ENCODE results near the gene HERC4.
"Not testable (repeated sequence)": the region's sequence is repeated elsewhere in the genome, so short reads cannot be mapped to it uniquely, and the experiment has no call there.

Gene HERC4

DNA sequence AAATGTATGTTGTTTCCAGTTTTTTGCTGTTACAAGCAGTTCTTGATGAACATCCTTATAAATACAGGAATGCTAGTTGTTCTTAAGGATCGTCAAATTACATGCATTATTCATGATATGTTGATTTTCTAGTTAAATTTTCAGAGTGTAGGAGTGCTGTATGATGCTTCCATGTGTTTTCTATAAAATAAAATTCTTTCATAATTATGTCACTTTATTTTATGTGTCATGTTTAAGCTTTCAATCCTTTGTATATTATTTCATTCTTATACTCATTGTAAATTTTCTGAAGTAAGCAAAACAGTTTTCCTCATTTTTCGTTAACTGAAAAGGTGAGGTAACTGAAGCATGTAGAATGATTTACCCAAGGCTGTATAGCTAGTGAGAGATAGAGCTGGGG is 17.4 kb upstream of the HERC4 start:
- DNase-seq (ENCODE audit: low read depth, low spot score) = no peak

- DNase-seq (ENCODE audit: low read depth, low spot score) = no peak
Observed at GRCh38 chr10:68090586-68090985, 15.5 kb upstream of the HERC4 start.

DNA sequence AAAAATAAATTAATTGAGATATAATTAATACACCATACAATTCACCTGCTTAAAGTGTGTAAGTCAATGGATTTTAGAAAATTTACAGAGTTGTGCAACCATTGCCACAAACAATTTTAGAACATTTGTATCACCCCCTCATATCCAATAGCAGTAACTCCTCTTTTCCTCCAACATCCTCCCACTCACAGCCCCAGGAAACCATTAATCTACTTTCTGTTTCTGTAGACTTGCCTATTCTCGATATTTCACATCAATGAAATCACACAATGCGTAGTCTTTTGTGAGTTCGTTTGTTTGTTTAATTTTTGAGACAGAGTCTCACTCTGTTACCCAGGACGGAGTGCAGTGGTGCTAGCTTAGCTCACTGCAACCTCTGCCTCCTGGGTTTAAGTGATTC is 13.7 kb upstream of the HERC4 start:
- DNase-seq (ENCODE audit: low read depth, low spot score) = no peak

- no peak for DNase-seq (ENCODE audit: low read depth, low spot score)
Observed at GRCh38 chr10:68087685-68088401, 12.8 kb upstream of the HERC4 start.

- no peak for DNase-seq (ENCODE audit: low read depth, low spot score)
Observed at GRCh38 chr10:68086910-68087684, 12.0 kb upstream of the HERC4 start.

DNA sequence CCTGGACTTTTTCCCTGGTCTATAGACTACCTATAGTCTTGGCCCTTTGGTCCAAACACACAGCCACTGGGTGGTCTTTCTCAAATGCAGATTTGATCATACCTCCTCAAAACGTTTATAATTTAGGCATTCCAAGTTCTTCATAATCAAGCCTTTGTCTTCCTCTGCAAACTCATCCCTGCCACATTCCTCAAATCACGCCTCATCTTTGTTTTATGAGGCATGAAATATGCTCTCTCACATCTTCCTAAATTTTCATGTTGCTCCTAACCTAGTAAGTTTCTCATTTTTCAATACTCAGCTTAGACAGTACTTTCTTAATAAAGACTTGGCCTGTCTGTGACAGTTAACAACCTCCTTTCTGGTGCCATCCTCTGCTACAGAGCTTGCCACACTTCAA is 10.9 kb upstream of the HERC4 start:
- no peak for DNase-seq (ENCODE audit: low read depth, low spot score)

DNA sequence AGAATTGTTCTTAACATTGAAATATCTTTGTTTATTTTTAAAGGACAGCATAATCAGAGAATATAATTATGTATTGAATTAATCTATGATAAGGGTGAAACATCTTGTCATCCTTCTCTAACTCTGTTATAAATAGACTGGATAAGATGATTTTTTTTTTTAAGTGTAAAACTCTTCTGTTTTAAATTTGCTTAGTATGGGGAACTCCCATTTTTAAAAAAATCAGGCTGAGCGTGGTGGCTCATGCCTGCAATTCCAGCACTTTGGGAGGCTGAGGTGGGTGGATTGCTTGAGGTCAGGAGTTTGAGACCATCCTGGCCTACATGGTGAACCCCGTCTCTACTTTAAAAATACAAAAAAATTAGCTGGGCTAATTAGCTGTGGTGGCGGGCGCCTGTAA is 9.4 kb upstream of the HERC4 start:
- no peak for DNase-seq (ENCODE audit: low read depth, low spot score)

DNA sequence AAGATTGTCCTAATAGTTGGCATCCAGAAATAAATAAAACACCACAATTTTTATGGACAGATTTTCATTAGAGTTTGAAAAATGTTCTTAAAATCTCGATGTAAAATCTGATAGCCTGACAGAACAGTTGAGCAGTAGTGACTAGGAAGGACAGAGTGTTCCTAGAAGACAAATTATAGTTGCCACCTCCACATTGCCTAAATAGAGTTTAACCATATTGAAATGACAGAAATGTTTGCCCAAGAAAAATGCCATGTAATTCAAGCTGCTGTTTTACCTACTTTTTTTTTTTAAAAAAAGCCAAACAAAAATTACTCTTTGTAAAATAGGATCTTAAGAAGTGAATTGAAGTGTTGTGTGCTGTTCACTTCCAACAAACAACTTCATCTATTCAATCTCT is 8.9 kb upstream of the HERC4 start:
- no peak for DNase-seq (ENCODE audit: low read depth, low spot score)

DNA sequence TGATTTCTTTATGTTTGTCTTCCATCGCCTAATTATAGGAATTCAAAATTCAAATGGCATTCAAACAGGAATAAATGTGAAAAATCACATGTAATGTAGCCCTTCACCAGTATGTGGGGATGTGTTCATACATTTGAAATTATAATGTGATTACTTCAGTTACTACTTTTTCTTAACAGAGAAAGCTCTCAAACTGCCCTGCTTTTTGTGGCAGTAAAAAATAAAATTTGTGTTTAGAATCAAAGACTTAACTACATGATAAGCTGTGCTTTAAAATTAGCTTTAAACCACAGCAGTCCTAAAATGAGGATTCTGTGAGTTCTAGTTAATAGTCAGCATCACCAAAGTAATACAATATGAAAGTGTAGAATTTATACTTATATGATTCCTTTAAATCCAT is 7.8 kb upstream of the HERC4 start:
- no peak for DNase-seq (ENCODE audit: low read depth, low spot score)

GRCh38 chr10:68081916-68082315 is 6.8 kb upstream of the HERC4 start:
- no peak for DNase-seq (ENCODE audit: low read depth, low spot score)

DNA sequence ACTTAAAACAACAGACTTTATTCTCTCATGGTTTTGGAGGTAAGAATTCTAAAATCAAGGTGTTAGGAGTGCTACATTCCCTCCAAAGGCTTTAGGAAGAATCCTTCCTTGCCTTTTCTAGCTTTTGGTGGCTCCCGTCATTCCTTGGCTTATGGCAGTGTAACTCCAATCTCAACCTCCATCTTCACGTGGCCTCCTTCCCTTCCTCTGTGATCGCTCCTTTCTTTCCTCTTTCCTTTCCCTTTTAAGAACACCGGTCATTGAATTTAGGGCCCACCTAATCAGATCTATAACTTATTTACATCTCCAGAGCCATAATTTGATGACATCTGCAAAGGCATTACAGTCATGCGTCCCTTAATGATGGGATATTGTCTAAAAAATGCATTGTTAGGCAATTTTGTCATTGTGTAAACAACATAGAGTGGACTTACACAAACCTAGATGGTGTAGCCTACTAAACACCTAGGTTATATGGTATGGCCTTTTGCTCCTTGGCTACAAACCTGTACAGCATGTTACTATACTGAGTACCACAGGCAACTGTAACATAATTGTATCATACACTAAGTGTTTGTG is 5.9 kb upstream of the HERC4 start:
- no peak for DNase-seq (ENCODE audit: low read depth, low spot score)

- DNase-seq (ENCODE audit: low read depth, low spot score) = no peak
Observed at GRCh38 chr10:68079434-68079833, 4.4 kb upstream of the HERC4 start.

DNA sequence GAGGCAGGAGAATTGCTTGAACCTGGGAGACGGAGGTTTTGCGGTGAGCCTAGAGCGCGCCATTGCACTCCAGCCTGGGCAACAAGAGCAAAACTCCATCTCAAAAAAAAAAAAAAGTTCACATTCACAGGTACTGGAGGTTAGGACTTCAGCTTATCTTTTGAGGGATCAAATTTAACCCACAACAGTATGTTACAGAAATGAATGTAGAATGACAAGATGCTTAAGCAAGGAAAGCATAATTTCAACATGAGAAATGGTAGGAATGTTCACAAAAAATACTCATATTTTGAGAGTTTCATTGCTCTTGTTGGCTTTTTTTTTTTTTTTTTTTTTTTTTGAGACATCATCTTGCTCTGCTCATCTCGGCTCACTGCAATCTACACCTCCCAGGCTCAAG is 1.9 kb upstream of the HERC4 start:
- no peak for DNase-seq (ENCODE audit: low read depth, low spot score)

- not testable (repeated sequence) for DNase-seq (ENCODE audit: low read depth, low spot score)
Observed at GRCh38 chr10:68076081-68076480, 998 bp upstream of the HERC4 start.

DNA sequence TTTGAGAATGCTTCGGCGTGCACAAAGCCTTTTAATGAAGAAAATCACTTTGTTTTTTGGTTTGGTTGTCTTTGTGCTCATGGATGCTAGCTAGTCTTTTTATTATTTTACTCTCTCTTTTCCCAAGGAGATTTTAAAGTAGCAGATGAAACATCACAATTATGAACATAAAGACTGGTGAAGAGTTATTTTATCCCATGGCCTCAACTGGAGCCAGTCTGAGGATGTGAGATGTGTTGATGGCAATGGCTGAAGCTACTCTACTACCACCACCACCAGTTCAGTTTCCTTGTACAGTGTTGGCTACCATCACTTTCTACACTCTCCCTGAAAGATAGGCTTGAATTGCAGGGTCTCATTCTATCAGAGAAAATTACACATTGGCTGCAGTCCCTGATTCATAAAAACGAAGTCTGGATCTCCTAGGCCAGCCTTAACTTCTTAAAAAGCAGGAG is 494 bp upstream of the HERC4 start:
- DNase-seq (ENCODE audit: low read depth, low spot score) = no peak

DNA sequence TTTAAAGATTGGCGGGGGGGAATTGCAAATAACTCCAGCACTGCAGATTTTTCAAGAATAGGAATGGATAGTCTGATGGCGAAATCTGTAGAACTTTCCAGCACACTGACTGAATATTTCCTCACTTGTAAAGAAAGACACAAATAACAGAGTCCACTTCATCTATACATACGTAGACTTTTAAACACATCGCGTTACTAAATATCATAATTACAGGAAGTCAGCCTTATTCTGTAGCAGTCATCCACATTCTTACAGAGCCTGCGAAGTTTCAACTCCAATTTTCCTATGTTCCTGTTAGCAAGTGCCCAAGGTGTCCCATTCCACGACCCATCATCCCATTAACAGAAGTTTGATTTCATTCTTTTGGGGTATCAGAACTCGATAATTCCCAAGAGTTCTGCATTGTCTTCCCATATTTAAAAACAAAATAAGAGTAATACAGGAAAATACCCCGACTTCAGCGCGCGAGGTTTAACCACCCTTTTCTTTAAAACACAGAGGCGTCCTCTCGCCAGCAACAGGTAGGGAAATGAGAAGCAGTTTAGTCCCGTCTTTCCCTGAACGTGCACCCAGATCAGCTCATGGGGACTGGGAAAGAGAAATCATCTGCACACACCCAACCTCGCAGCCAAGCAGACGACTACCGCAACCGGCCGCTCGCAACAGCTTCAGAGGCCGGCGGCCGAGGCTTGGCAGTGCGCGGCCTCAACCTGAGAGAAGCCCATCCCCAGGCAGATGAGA is 880 bp downstream of the HERC4 start:
- no peak for DNase-seq (ENCODE audit: low read depth, low spot score)

GRCh38 chr10:68073631-68074030 is 1.5 kb downstream of the HERC4 start:
- no peak for DNase-seq (ENCODE audit: low read depth, low spot score)

- no peak for DNase-seq (ENCODE audit: low read depth, low spot score)
Observed at GRCh38 chr10:68067508-68067907, 7.6 kb downstream of the HERC4 start.

DNA sequence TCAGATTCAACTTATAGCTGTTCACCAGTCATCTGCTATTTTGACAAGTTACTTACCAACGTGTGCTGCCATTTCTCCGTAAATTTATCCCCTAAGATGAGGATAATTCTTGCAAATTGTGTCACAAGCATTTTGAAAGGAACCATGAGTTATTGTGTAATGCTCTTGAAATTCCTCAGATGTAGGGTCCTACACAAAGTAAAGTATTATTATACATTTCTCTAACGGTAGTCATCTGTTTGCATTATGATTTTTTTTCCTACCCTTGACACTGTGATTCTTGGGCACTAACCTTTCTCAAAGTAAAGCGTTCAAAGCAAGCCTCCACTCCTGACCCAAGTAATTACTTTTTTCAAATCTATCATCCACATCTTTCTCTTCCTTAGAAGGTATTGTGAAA is 8.1 kb downstream of the HERC4 start:
- DNase-seq (ENCODE audit: low read depth, low spot score) = no peak

GRCh38 chr10:68053553-68053952 is 21.5 kb downstream of the HERC4 start:
- no peak for DNase-seq (ENCODE audit: low read depth, low spot score)

- no peak for DNase-seq (ENCODE audit: low read depth, low spot score)
Observed at GRCh38 chr10:68052463-68052862, 22.6 kb downstream of the HERC4 start.

Data from ELF-1 (cell line).